Adipocyte (in vitro differentiated cells): Measurements from ENCODE around the gene CACYBP.

Source experiments
- DNase-seq: peaks from one replicate; pipeline ENCODE4 v3.0.0-alpha.2; 2015; ENCODE audit warnings: low read depth
- H3K27me3 ChIP-seq: replicated peaks from 2 replicates; pipeline ENCODE4 v1.7.0; 2013; ENCODE audit warnings: mild to moderate bottlenecking, low read length, moderate library complexity; ENCODE audit not compliant: control insufficient read depth, insufficient read depth
- H3K36me3 ChIP-seq: 2 replicates; pipeline ENCODE4 v1.7.0; 2013; ENCODE audit warnings: low read length, mild to moderate bottlenecking, moderate library complexity; ENCODE audit not compliant: control insufficient read depth, insufficient read depth, severe bottlenecking
- H3K4me1 ChIP-seq: 2 replicates; pipeline ENCODE4 v1.7.0; 2013; ENCODE audit warnings: mild to moderate bottlenecking, low read length, moderate library complexity; ENCODE audit not compliant: control insufficient read depth, insufficient read depth
- H3K4me3 ChIP-seq: 2 replicates; pipeline ENCODE4 v1.7.0; 2013; ENCODE audit warnings: mild to moderate bottlenecking, low read length, moderate library complexity
- H3K9ac ChIP-seq: 2 replicates; pipeline ENCODE4 v1.7.0; 2013; ENCODE audit warnings: mild to moderate bottlenecking, low read length, moderate library complexity
- H3K9me3 ChIP-seq: 2 replicates; pipeline ENCODE4 v1.7.0; 2013; ENCODE audit warnings: mild to moderate bottlenecking, low read length, moderate library complexity; ENCODE audit not compliant: control insufficient read depth

Gene CACYBP

GRCh38 chr1:174997041-174997440 is 2.7 kb upstream of the CACYBP start:
- peaks cover 37% of the 10 kb centered on the region for H3K4me1 ChIP-seq
- no peaks in the 10 kb centered on the region for H3K36me3 ChIP-seq
- H3K4me3 ChIP-seq = no peak overlapping the region
- H3K27me3 ChIP-seq = no peaks in the 10 kb centered on the region
- H3K9me3 ChIP-seq = no peaks in the 10 kb centered on the region
- no peak for DNase-seq
- H3K9ac ChIP-seq = no peak overlapping the region

DNA sequence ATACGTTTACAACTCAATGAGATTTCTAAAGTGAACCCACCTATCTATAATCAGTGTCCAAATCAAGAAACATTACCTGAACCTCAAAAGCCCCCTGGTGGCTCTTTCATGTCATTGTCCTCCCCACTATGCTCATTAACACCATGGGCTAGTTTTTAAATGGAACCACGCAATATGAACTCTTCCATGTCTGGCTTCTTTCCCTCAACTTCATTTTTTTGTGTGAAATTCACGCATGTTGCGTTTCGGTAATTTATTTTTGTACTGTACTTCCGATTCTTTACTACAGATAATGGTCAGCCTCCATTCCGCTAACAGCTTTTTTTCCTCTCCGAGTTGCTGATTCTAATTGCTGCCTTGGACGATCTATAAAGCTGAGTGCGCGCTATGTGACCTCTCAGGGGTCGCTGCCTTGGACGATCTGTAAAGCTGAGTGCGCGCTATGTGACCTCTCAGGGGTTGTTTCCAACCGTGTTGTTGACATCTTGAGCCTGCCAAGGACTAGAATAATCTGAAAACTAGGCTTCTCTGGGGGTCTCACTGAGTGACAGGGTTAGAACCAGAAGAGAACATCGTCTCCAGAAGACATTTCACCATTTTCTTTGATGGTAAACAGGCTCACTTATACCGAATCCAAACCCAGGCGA is 1.1 kb upstream of the CACYBP start:
- Histone ChIP-seq H3K27me3 (no peaks in the 10 kb centered on the region), H3K36me3 (no peaks in the 10 kb centered on the region), H3K9me3 (no peaks in the 10 kb centered on the region), H3K4me3 (peak overlapping the region; percentile 88), H3K9ac (peak overlapping the region; percentile 92), H3K4me1 (peaks cover 54% of the 10 kb centered on the region)
- DNase-seq = peak; percentile 80

GRCh38 chr1:174999216-174999935 is 371 bp upstream of the CACYBP start:
- peak; percentile 100 for DNase-seq
- peak overlapping the region; percentile 92 for H3K9ac ChIP-seq
- H3K4me3 ChIP-seq = peak overlapping the region; percentile 88
- H3K27me3 ChIP-seq = no peaks in the 10 kb centered on the region
- no peaks in the 10 kb centered on the region for H3K9me3 ChIP-seq
- peaks cover 56% of the 10 kb centered on the region for H3K4me1 ChIP-seq
- no peaks in the 10 kb centered on the region for H3K36me3 ChIP-seq

DNA sequence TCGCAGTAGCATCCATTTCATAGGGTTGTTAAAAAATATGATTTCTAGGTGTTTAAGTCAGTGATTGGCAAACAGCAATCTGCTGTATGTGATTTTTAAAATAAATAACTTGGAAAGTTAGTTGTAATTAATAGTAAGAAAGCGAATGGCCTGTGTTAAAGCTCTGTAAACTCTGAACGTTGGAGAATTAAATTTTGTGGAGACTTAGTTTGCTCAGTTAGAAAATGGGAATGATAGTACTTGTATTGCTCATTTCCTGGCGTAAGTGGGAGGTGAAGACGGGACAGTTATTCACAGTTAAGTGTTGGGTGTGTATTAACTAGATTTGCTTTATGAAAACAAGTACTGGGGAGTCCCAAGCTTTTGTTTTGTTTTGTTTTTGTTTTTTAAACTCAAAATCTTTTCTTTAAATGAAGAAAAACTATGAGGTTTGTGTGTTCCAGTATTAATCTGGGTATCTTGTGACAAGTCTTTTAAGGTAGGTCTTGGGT is 995 bp downstream of the CACYBP start:
- Histone ChIP-seq H3K9me3 (no peaks in the 10 kb centered on the region), H3K4me1 (peaks cover 50% of the 10 kb centered on the region), H3K4me3 (peak overlapping the region; percentile 88), H3K36me3 (peaks cover 9% of the 10 kb centered on the region), H3K9ac (peak overlapping the region; percentile 93), H3K27me3 (no peaks in the 10 kb centered on the region)
- DNase-seq = peak; percentile 24

- peak overlapping the region; percentile 65 for H3K9ac ChIP-seq
- no peaks in the 10 kb centered on the region for H3K27me3 ChIP-seq
- H3K4me3 ChIP-seq = peak overlapping the region; percentile 70
- H3K4me1 ChIP-seq = peaks cover 38% of the 10 kb centered on the region
- peaks cover 30% of the 10 kb centered on the region for H3K36me3 ChIP-seq
- no peaks in the 10 kb centered on the region for H3K9me3 ChIP-seq
- no peak for DNase-seq
These were observed 3.3 kb downstream of the CACYBP start for GRCh38 chr1:175002910-175003517.

DNA sequence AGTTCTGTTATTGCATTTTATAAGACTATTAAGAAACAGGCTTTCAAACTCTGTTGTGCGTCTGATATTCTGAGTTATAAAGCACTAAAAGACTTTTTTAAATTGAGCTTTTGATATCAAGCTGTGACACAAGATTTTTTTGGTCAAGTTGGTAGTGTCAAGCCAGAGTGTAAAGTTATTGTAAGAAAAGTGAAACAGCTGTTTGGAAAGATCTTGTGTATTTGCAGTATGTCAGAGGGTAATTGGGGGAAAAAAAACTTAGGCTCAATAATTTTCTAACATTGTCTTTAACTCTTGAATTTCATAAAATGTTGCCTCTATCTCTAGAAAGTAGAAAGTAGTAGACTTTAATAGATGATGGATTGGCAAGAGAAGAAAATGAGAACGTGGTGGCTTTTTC is 3.8 kb downstream of the CACYBP start:
- peaks cover 34% of the 10 kb centered on the region for H3K4me1 ChIP-seq
- DNase-seq = no peak
- peaks cover 35% of the 10 kb centered on the region for H3K36me3 ChIP-seq
- peak overlapping the region; percentile 65 for H3K9ac ChIP-seq
- no peaks in the 10 kb centered on the region for H3K27me3 ChIP-seq
- H3K4me3 ChIP-seq = peak overlapping the region; percentile 70
- no peaks in the 10 kb centered on the region for H3K9me3 ChIP-seq

- Histone ChIP-seq H3K36me3 (peaks cover 50% of the 10 kb centered on the region), H3K9me3 (no peaks in the 10 kb centered on the region), H3K4me3 (no peak overlapping the region), H3K27me3 (no peaks in the 10 kb centered on the region), H3K9ac (no peak overlapping the region), H3K4me1 (peaks cover 28% of the 10 kb centered on the region)
- no peak for DNase-seq
These were observed 5.5 kb downstream of the CACYBP start for GRCh38 chr1:175005085-175005783.

GRCh38 chr1:175009532-175009931 is 9.8 kb downstream of the CACYBP start:
- Histone ChIP-seq H3K9ac (no peak overlapping the region), H3K9me3 (no peaks in the 10 kb centered on the region), H3K4me3 (no peak overlapping the region), H3K27me3 (no peaks in the 10 kb centered on the region), H3K4me1 (peaks cover under 1% of the 10 kb centered on the region), H3K36me3 (peaks cover 93% of the 10 kb centered on the region)
- no peak for DNase-seq

DNA sequence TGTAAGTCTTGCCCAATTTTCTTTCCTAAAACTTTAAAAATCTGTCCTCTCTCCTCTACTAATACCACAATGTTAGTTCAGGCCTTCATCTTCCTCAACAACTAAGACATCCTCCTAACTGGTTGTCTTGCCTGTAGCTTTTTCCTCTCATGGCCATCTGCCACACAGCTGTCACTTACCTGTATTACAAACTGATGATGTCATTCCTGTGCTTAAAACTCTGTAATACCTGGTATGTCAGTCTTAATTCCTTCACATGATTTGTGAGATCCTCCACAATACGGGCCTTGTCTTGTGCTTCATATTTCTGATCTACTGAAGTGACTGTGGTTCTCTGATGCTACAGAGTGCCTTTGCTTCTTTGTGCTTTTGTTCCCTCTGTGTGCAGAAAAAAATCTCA is 13.7 kb downstream of the CACYBP start:
- Histone ChIP-seq H3K4me1 (peaks cover 24% of the 10 kb centered on the region), H3K36me3 (peaks cover 80% of the 10 kb centered on the region), H3K4me3 (no peak overlapping the region), H3K9ac (no peak overlapping the region), H3K9me3 (no peaks in the 10 kb centered on the region), H3K27me3 (no peaks in the 10 kb centered on the region)
- no peak for DNase-seq

GRCh38 chr1:175015243-175015642 is 15.5 kb downstream of the CACYBP start:
- H3K9me3 ChIP-seq = no peaks in the 10 kb centered on the region
- H3K27me3 ChIP-seq = no peaks in the 10 kb centered on the region
- no peak overlapping the region for H3K4me3 ChIP-seq
- H3K4me1 ChIP-seq = peaks cover 24% of the 10 kb centered on the region
- H3K9ac ChIP-seq = peak overlapping the region; percentile 52
- peaks cover 65% of the 10 kb centered on the region for H3K36me3 ChIP-seq
- DNase-seq = peak; percentile 84

DNA sequence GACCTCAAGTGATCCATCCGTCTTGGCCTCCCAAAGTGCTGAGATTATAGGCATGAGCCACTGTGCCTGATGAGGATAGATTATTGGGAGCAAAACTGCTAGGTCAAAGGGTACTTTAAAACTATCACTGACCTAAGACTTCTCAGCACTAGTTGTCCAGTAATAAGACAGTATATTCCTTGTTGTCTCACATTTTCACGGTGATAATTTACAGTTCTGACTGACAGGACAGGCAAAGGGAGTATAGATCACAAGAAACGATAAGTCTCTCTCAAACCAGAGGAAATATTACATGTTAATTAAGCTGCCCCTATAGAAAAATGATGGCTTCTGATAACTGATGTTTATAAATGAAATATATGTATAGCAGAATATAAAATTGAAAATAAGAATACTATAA is 19.8 kb downstream of the CACYBP start:
- no peaks in the 10 kb centered on the region for H3K27me3 ChIP-seq
- H3K4me1 ChIP-seq = peaks cover 43% of the 10 kb centered on the region
- peaks cover 22% of the 10 kb centered on the region for H3K36me3 ChIP-seq
- no peak for DNase-seq
- H3K9ac ChIP-seq = no peak overlapping the region
- no peak overlapping the region for H3K4me3 ChIP-seq
- H3K9me3 ChIP-seq = no peaks in the 10 kb centered on the region
